ENCODE measurements around the gene STARD7.

- TF ChIP-seq CTCF (IDR thresholded peaks at IDR 0.05; ENCODE audit: insufficient read depth, low read depth, low read length) (no peak), EZH2 (IDR thresholded peaks at IDR 0.05; ENCODE audit: insufficient read depth, low read length) (no peak)
These were observed 24.8 kb upstream of the STARD7 start for GRCh38 chr2:96233436-96233835.

All from astrocyte (in vitro differentiated cells and primary cell).